CD4-positive, alpha-beta T cell treated with Interleukin-2 at 100 ng/mL for 4 hours (primary cell): Measurements from ENCODE around the gene MAPKAP1.

Source experiments
- DNase-seq: peaks from one replicate; pipeline ENCODE4 v3.0.0-alpha.2; 2020; ENCODE audit warnings: low spot score

Gene MAPKAP1

GRCh38 chr9:125430161-125431011 lies 276.6 kb downstream of the MAPKAP1 start:
- no peak for DNase-seq

DNA sequence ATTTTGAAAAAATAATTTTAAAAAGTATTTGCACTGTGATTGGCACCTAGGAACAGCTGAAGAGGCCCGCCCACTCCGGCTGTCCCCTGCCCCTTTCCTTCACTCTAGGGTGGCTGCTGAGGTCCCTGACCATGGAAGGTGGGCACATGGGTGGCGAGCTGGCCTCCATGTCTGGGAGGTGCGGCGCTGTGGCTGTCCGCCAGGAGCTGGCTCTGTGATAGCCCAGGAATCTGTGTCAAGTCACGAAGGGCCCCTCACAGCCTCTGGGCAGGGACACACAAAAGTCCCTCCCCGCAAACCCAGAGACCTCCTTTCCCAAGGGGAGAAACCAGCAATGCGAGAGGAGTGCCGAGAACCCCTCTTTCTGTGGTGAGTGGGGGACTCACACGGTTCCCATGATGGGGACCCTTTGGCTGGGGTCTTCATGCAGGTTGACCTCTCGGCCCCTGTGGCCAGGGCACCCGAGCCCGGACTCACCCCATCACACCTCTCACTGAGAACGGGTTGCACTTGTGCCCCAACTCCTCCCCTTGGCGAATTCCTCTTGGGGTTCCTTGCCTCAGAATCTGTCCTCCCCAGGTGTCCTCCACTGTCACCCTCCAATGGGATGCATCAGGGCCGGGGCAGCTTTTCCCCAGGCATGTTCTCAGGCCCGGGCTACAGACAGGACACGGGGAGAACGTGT lies 277.4 kb downstream of the MAPKAP1 start:
- DNase-seq, result no peak

- no peak for DNase-seq
Measured at GRCh38 chr9:125428902-125429467, 278.0 kb downstream of the MAPKAP1 start.

DNA sequence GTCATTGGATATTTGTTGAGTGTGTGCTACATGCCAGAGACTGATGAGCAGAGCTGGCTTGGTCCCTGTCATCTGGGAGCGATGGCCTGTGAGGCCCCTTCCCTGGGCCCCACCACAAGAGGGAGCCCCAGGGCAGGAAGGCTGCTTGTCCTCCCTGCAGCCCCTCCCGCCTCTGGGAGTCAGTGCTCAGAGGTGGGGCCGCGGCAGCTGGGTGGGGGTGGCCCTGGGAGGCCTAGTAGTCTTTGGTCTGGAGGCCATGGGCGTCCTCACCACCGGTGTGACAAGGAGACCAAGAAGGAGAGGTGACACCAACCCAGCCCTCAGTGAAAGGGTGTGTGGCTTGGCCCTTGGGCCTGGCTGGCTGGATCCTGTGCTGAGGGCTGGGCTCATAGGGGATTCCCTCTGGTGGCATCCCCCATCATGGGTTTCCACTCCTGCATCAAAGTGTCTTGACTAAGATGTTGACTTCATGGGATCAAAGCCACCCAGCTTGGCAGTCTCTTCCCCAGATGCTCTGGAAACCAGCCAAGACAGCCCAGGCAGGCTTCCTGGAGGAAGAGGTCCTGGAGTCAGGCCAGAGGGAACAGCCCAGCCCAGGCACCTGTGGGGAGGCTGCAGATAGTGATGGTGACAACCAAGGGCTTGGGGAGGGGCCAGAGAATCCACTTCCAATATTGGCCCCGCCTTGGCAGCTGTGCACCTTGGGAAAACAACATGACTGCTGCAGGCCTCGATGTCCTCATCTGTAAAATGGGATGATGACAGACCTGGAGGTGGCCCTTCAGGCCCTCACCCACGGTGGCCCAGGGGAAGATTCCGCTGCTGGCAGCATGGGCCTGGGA lies 278.7 kb downstream of the MAPKAP1 start:
- no peak for DNase-seq

DNA sequence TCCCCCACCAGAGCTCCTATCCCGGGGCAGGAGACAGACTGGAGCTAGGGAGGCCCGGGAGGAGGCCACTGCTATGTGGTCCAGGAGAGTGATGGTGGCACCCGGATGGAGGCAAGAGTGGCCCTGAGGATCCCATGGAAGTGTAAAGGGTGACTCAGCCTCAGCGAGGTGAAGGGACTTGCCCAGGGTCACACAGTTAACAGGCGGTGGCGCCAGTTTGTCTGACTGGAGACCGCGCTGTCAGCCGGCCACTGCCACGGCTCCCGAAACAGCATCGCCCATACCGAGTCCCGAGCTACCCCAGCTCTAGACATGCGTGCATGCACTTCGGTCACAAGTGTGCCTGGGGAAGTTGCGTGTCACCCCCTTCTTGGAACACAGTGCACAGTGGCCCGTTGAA lies 279.5 kb downstream of the MAPKAP1 start:
- DNase-seq, result no peak

- no peak for DNase-seq
Measured at GRCh38 chr9:125426926-125427325, 280.1 kb downstream of the MAPKAP1 start.

DNA sequence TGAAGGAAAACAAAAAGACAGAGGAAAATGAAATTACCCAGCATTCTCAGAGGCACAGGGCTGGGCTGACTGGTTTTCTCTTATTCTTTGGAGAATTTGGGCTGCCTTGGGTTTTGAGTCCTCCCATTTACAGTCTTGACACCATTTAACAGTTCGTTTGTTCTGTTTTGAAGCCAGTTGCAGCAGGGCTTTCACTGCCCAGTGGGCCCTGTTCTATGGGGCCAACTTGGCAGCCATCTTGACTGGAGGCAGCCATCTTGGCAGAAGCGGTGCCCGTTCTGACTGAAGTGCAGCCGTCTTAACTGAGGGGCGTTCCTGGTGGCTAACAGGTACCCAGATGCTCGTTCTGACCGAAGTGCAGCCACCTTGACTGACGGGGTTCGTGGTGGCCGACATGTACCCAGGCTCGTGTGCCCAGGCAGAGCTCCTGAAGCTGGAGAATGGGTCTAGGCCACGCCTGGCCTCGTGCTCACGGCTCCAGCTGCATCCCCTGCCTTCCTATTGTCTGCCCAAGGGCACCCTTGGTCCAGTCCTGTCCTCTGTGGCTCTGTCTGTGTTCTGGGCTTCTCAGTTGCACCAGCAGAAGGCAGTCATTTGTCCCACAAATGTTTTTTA lies 281.0 kb downstream of the MAPKAP1 start:
- DNase-seq, result no peak

DNA sequence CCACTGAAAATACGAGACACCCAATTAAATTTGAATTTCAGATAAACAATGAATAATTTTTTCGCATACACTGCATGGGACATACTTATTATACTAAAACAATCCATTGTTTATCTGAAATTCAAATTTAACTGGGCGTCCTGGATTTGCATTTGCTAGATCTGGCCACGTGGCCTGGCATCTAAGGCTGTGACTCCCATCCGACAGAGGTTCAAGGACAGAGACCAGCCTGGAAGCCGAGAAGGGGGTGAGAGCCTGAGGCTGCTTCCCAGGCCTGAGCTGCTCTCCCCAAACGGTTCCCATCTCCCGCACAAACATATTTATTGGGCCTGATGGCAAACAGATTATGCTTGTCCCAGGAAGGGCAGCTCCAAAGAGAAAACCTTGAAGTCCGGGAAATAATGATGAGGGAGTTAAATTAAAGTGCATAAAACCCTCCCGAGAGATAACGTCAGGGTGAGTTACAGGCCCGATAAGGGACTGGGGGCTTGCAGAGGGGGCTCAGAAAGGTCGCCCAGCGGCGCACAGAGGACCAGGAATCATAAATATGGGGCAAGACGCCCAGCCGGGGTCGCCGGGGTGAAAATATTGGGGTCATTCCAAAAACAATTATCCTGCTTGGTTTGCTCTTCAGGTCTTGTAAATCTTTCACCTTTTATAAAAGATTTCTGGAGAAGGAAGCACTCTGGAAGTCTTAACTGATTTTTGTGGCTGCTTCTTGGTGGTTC lies 281.7 kb downstream of the MAPKAP1 start:
- DNase-seq, result no peak

DNA sequence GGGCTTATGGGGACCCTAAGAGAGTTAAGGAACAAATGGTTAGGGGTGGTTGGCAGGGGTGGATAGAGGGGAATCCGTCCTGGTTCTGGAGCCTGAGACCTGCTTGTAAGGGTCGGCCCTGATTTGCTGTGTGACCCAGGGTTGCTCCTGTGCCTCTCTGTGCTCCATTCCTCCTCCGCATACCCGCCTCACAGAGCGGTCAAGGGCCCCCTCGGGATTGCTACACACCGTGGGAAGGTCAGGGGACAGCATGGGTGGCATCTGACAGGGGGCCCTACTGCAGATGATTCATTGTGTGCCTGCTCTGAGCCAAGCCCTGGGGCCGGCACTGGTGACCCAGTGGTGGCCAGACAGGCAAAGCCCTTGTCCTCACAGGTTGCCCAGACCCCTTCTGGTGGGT lies 283.0 kb downstream of the MAPKAP1 start:
- DNase-seq, result no peak

DNA sequence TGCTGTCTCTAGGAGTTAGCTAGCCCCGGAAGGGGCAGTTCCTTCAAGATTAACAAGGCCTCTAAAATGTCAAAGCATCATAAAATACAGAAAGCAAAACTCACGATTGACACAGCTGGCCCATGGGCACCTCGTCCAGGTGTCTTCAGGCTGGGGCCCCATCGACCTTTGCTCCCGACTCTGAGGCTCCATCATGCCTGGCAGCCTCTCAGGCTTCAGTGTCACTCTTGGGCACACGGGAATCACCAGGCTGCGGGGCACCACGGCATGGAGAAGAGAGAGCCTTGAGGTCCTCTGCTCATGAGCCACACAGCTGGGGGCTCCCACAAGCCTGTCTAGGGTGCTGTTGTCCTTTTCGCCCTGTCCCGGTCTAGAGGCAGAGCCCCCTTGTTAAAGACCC lies 284.2 kb downstream of the MAPKAP1 start:
- DNase-seq, result no peak

- DNase-seq, result no peak
Measured at GRCh38 chr9:125421591-125422181, 285.3 kb downstream of the MAPKAP1 start.

GRCh38 chr9:125421166-125421565 lies 285.8 kb downstream of the MAPKAP1 start:
- no peak for DNase-seq

DNA sequence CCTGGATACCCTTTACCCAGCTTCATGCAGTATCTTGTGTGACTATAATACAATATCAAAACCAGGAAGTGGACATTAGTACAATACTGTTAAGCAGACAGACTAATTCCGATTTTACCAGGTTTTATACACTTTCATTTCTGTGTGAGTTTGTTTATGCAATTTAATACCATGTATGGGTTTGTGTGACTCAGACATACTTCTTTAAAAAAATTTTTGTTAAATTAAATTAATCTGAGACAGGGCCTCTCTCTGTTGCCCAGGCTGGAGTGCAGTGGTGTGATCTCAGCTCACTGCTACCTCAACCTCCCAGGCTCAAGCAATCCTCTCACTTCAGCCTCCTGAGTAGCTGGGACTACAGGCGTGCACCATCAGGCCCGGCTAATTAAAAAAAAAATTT lies 288.6 kb downstream of the MAPKAP1 start:
- no peak for DNase-seq

DNA sequence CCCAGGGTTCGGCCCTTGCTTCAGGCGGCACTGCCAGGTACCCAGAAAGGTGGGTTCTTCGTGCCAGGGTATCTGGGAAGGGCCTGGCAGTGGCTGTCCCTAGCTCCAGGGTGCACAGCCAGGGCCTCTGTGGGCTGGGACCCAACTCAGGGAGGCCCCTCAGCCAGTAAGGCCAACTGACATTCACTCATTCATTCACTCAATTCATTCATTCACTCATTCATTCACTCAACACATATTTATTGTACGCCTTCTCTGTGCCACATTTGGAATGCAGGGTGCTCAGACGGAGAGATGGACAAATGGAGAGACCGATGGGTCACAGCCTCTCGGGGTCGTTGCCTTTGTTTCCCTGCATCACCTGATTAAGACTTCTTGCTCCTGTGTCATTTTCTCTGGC lies 290.5 kb downstream of the MAPKAP1 start:
- no peak for DNase-seq

DNA sequence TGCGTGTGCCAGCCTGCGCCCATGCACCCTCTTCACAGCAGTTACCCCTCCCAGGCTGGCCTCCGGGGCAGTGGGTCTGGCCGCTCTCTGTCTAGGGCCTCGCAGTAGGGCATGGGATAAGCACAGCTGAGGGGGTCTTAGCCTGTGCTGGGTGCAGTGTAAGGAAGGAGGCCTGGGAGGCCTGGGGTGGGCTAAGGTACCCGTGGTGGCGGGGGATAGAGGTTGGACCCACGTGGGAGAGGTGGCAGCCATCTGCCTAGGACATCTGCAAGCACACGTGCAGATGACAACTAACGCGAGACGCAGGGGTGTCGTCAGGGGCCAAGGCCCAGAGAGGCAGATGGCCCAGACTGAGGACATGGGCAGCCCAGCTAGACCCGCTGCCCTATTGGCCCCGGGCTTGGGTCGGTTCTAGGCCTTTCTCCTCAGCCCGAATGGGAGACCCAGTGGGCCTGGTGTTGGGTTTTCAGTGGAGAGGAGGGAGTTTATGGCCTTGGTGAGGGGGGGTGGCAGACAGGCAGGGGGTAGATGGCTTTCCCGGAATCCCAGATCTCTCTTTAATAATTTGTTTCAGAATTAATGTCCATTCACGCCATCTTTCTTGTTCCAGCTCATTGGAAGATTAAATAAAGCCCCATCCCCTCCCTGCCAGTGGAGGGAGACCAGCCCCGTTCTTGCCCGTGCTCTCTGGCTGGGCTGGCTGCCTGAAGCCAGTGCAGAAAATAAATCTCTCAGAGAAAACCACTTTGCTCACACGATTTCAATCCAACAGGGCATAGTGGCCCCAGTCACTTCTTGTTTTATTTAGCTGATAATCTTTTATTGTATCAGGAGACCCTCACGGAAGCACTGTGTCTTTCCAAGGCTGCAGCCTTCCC lies 291.2 kb downstream of the MAPKAP1 start:
- no peak for DNase-seq

GRCh38 chr9:125413579-125413978 lies 293.4 kb downstream of the MAPKAP1 start:
- DNase-seq, result no peak

DNA sequence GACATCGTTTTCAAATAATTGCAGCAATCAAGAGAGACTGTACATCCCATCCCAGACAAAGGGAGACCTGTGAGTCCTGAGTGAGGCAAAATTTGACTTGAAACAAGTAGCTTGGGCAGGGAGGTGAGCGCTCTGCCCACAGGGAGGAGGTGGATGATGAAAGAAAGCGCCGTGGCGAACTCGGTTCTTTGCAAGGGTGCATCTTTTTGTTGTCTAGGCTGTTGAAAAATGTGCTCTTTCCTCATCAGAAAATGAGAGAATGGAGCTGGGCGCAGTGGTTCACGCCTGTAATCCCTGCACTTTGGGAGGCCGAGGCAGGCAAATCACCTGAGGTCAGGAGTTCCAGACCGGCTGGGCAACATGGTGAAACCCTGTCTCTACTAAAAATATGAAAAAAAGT lies 294.8 kb downstream of the MAPKAP1 start:
- no peak for DNase-seq

DNA sequence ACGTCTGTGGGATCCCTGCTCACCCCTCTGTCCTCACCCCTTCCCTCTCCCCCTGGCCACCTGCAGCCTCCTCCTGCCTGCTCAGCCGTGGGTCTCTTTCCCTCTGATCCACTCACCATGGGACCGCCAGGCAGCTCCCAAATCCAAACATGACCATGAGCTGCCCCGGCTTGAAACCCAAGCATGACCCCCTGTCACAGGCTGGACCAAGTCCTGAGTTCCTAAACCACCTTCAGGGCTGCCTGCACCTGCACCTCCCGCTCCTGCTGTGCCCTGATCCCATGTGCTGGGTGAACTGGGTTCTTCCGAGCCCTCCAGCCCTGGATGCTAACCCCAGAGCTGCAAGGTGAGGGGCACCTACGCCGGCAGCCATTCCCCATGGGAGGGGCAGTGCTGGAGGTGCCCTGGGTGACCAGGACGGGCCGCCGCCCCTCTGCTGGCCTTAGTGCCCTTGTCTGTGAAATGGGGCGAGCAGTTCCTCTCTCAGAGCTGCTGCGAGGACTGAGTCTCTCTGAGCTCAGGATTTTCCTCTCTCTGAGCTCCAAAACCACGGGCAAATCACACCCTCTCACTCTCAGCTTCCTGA lies 295.7 kb downstream of the MAPKAP1 start:
- no peak for DNase-seq

DNA sequence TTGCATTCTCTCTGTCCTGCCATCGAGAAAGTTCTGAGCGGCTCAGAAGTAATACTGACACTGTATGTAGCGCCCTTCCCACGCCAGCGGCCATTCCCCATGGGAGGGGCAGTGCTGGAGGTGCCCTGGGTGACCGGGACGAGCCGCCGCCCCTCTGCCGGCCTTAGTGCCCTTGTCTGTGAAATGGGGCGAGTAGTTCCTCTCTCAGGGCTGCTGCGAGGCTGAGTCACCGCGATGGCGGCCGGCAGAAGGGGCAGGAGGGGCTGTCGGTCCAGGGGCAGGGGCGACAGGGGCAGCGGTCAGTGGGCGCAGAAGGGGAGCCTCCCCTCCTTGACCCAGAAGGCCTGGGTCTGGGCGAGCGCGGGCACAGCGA lies 296.5 kb downstream of the MAPKAP1 start:
- DNase-seq, result no peak
